Keratinocyte (primary cell): Measurements from ENCODE around the gene KIAA0930. TPM values are rescaled to one million over a fixed set of nuclear protein-coding genes. Genes with fewer than 3 reads are reported as not detected.

Experiments used
- DNase-seq: peaks from one replicate; pipeline ENCODE4 v3.0.0-alpha.2; 2011; ENCODE audit warnings: low read depth, missing footprints, low spot score
- FAIRE-seq: peaks from 2 replicates; lab custom pipeline; 2011; peaks lifted over from hg19 to GRCh38; lab: Jason Lieb, UNC
- H2AFZ ChIP-seq: 2 replicates; pipeline ENCODE4 v1.6.0; 2012; ENCODE audit warnings: low read length, control low read depth, inconsistent platforms; ENCODE audit not compliant: control insufficient read depth
- H3K27ac ChIP-seq: 2 replicates; pipeline ENCODE4 v1.5.1; 2011; ENCODE audit warnings: low read length; ENCODE audit not compliant: control insufficient read depth, insufficient read depth
- H3K27me3 ChIP-seq: 3 replicates; pipeline ENCODE4 v1.6.0; 2011; ENCODE audit warnings: low read length; ENCODE audit not compliant: control insufficient read depth, insufficient read depth; ENCODE audit errors: extremely low read depth
- H3K36me3 ChIP-seq, 2 experiments: 2 replicates in 1 of 2; 3 replicates in 1 of 2; pipeline ENCODE4 v1.5.1; 2011; ENCODE audit warnings: low read length in 2 of 2, mild to moderate bottlenecking in 1 of 2; ENCODE audit not compliant: control insufficient read depth in 2 of 2, insufficient read depth in 2 of 2; ENCODE audit errors: extremely low read depth in 1 of 2
- H3K4me1 ChIP-seq: 3 replicates; pipeline ENCODE4 v1.5.1; 2011; ENCODE audit warnings: low read length; ENCODE audit not compliant: control insufficient read depth, insufficient read depth; ENCODE audit errors: extremely low read depth
- H3K4me2 ChIP-seq: 3 replicates; pipeline ENCODE4 v1.6.0; 2011; ENCODE audit warnings: low read depth, low read length; ENCODE audit not compliant: control insufficient read depth, insufficient read depth; ENCODE audit errors: extremely low read depth
- H3K4me3 ChIP-seq, 3 experiments: fragments of 200-600 bp in 1 of 3; sonication (generic) in 1 of 3; 2 replicates in 2 of 3; 3 replicates in 1 of 3; pipeline ENCODE4 v1.5.1; 2011 to 2016; ENCODE audit warnings: low read length in 3 of 3, mild to moderate bottlenecking in 3 of 3, control low read depth in 2 of 3, inconsistent platforms in 1 of 3, low read depth in 1 of 3, mixed read lengths in 1 of 3, mixed run types in 1 of 3, moderate library complexity in 1 of 3; ENCODE audit not compliant: control insufficient read depth in 2 of 3, insufficient read depth in 2 of 3; ENCODE audit errors: extremely low read depth in 1 of 3
- H3K79me2 ChIP-seq: 2 replicates; pipeline ENCODE4 v1.6.0; 2012; ENCODE audit warnings: low read length; ENCODE audit not compliant: control insufficient read depth, insufficient read depth
- H3K9ac ChIP-seq: 3 replicates; pipeline ENCODE4 v1.6.0; 2011; ENCODE audit warnings: low read length; ENCODE audit not compliant: control insufficient read depth, insufficient read depth; ENCODE audit errors: extremely low read depth
- H3K9me1 ChIP-seq: 3 replicates; pipeline ENCODE4 v1.6.0; 2011; ENCODE audit warnings: low read length; ENCODE audit not compliant: control insufficient read depth, insufficient read depth; ENCODE audit errors: extremely low read depth
- H3K9me3 ChIP-seq: 2 replicates; pipeline ENCODE4 v1.5.1; 2012; ENCODE audit warnings: low read depth, low read length; ENCODE audit not compliant: control insufficient read depth
- H4K20me1 ChIP-seq: 3 replicates; pipeline ENCODE4 v1.6.0; 2011; ENCODE audit warnings: low read length; ENCODE audit not compliant: control insufficient read depth, insufficient read depth; ENCODE audit errors: extremely low read depth
- CTCF ChIP-seq, 3 experiments: IDR thresholded peaks in 1 of 3; conservative IDR thresholded peaks in 1 of 3; optimal IDR thresholded peaks in 1 of 3; 2 replicates in 2 of 3; 3 replicates in 1 of 3; pipeline versions ENCODE3 to v1.5.1; 2011; ENCODE audit warnings: low read length in 3 of 3, mild to moderate bottlenecking in 3 of 3, moderate library complexity in 2 of 3, control low read depth in 1 of 3, inconsistent platforms in 1 of 3; ENCODE audit not compliant: insufficient read depth in 2 of 3; ENCODE audit errors: extremely low read depth in 1 of 3
- EZH2 ChIP-seq: IDR thresholded peaks from one replicate; pipeline ENCODE4 v1.6.1; 2012; ENCODE audit warnings: inconsistent platforms, mild to moderate bottlenecking, low read length, moderate library complexity
- dilution Hi-C: fragments of 300-500 bp; cut with MboI; formaldehyde crosslinking; loops from one replicate; pipeline ENCODE4 v1.7.0; 2020; ENCODE audit warnings: low sequenced_read_pairs; ENCODE audit not compliant: extremely low pct_ligation_motif_present
- polyA plus RNA-seq, 5 experiments: library from polyadenylated mRNA; depleted of rRNA in 3 of 5; stranded (reverse) in 3 of 5; stranded (forward) in 1 of 5; unstranded in 1 of 5; fragments of >200 nt; gene quantifications; 1 replicate in 1 of 5; 2 replicates in 3 of 5; 3 replicates in 1 of 5; pipeline versions ENCODE4 v1.2.1 to v1.2.3, GENCODE V29; 2011 to 2012; ENCODE audit warnings: missing spikeins in 2 of 5, low read depth in 1 of 5, low replicate concordance in 1 of 5

Gene KIAA0930
- polyA plus RNA-seq, 1 donor (not counting 4 experiments of a cell fraction or from before 2014, with no cell fraction given), result 115 TPM

- FAIRE-seq, result no peak
- no peak for DNase-seq
- H2AFZ ChIP-seq, result no peak overlapping the region
- no peaks in the 10 kb centered on the region for H3K9me3 ChIP-seq
- peaks cover 4% of the 10 kb centered on the region for H3K9me1 ChIP-seq
- H3K79me2 ChIP-seq, result peaks cover 81% of the 10 kb centered on the region
- no peak overlapping the region for H3K4me3 ChIP-seq
- TF ChIP-seq CTCF (optimal IDR thresholded peaks at IDR 0.05 in 1 of 3, IDR thresholded peaks at IDR 0.05 in 1 of 3, conservative IDR thresholded peaks at IDR 0.05 in 1 of 3; ENCODE audit: extremely low read depth in 1 of 3, insufficient read depth in 2 of 3, low read length in 3 of 3) (no peak), EZH2 (no peak)
- no peak overlapping the region for H3K9ac ChIP-seq
- peaks cover 9% of the 10 kb centered on the region for H4K20me1 ChIP-seq
- H3K4me1 ChIP-seq, result no peaks in the 10 kb centered on the region
- peaks cover 7 to 8% of the 10 kb centered on the region in 2 experiments for H3K36me3 ChIP-seq
- no peak overlapping the region for H3K4me2 ChIP-seq
- dilution Hi-C loops, result no loop called here
- no peaks in the 10 kb centered on the region for H3K27me3 ChIP-seq
- no peak overlapping the region for H3K27ac ChIP-seq
These were observed 21.7 kb downstream of the KIAA0930 start for GRCh38 chr22:45218976-45219375.

- no peak for FAIRE-seq
- peaks cover 77% of the 10 kb centered on the region for H3K79me2 ChIP-seq
These were observed 22.9 kb downstream of the KIAA0930 start for GRCh38 chr22:45217806-45218205.

More at GRCh38 chr22:45217806-45218205, 22.9 kb downstream of the KIAA0930 start:
- Histone ChIP-seq H3K4me1 (peaks cover 6% of the 10 kb centered on the region), H3K9ac (no peak overlapping the region), H4K20me1 (peaks cover 16% of the 10 kb centered on the region), H3K27me3 (no peaks in the 10 kb centered on the region), H3K27ac (no peak overlapping the region), H3K9me1 (no peaks in the 10 kb centered on the region), H3K36me3 (peaks cover 3 to 7% of the 10 kb centered on the region in 2 experiments), H3K9me3 (no peaks in the 10 kb centered on the region), H3K4me2 (no peak overlapping the region), H3K4me3 (no peak overlapping the region), H2AFZ (no peak overlapping the region)
- DNase-seq, result no peak
- TF ChIP-seq EZH2 (no peak), CTCF (optimal IDR thresholded peaks at IDR 0.05 in 1 of 3, IDR thresholded peaks at IDR 0.05 in 1 of 3, conservative IDR thresholded peaks at IDR 0.05 in 1 of 3; ENCODE audit: extremely low read depth in 1 of 3, insufficient read depth in 2 of 3, low read length in 3 of 3) (no peak)
- dilution Hi-C loops, result no loop called here
